HuH-7 (cell line): ENCODE measurements around the gene TAPT1.

ENCODE experiments used
- DNase-seq: peaks from one replicate; pipeline ENCODE4 v3.0.0; 2011; ENCODE audit warnings: low spot score

The TAPT1 gene

GRCh38 chr4:16133406-16133805, 92.9 kb downstream of the TAPT1 start:
- no peak for DNase-seq

GRCh38 chr4:16131293-16131692, 95.0 kb downstream of the TAPT1 start:
- no peak for DNase-seq

- DNase-seq: peak; percentile 76
Measured at GRCh38 chr4:16129336-16129735, 96.9 kb downstream of the TAPT1 start.

GRCh38 chr4:16126714-16127113, 99.6 kb downstream of the TAPT1 start:
- no peak for DNase-seq

GRCh38 chr4:16125571-16126445, 100.5 kb downstream of the TAPT1 start:
- DNase-seq: no peak

- DNase-seq: no peak
Measured at GRCh38 chr4:16124232-16124631, 102.0 kb downstream of the TAPT1 start.

- no peak for DNase-seq
Measured at GRCh38 chr4:16123356-16124084, 102.8 kb downstream of the TAPT1 start.

GRCh38 chr4:16122784-16123183, 103.5 kb downstream of the TAPT1 start:
- DNase-seq: no peak

GRCh38 chr4:16122308-16122711, 104.0 kb downstream of the TAPT1 start:
- DNase-seq: no peak

GRCh38 chr4:16120720-16121119, 105.6 kb downstream of the TAPT1 start:
- no peak for DNase-seq

- no peak for DNase-seq
Measured at GRCh38 chr4:16119981-16120380, 106.3 kb downstream of the TAPT1 start.

GRCh38 chr4:16118090-16118489, 108.2 kb downstream of the TAPT1 start:
- DNase-seq: no peak

GRCh38 chr4:16117164-16117563, 109.1 kb downstream of the TAPT1 start:
- no peak for DNase-seq

GRCh38 chr4:16116493-16116990, 109.7 kb downstream of the TAPT1 start:
- no peak for DNase-seq

- no peak for DNase-seq
Measured at GRCh38 chr4:16116019-16116418, 110.3 kb downstream of the TAPT1 start.

- DNase-seq: no peak
Measured at GRCh38 chr4:16114546-16114945, 111.7 kb downstream of the TAPT1 start.

GRCh38 chr4:16113741-16114140, 112.5 kb downstream of the TAPT1 start:
- DNase-seq: no peak

GRCh38 chr4:16111533-16111932, 114.7 kb downstream of the TAPT1 start:
- DNase-seq: no peak

GRCh38 chr4:16110661-16111290, 115.5 kb downstream of the TAPT1 start:
- DNase-seq: no peak
